GM23338 (cell line): ENCODE results near the gene RPS15A. TPM values are rescaled to one million over a fixed set of nuclear protein-coding genes. Genes with fewer than 3 reads are reported as not detected.

Source experiments
- ATAC-seq: fragments of 200-7000 bp; cut with Tn5 transposase; 3 replicates; pipeline ENCODE4 v1.9.1; 2020
- DNase-seq: peaks from one replicate; pipeline ENCODE4 v3.0.0-alpha.2; 2015; ENCODE audit warnings: low spot score
- H2AFZ ChIP-seq: fragments of 200-600 bp; sonication (generic); 2 replicates; pipeline ENCODE4 v1.8.0; 2016; ENCODE audit warnings: antibody characterized with exemption, mild to moderate bottlenecking, moderate library complexity
- H3F3A ChIP-seq: fragments of 200-600 bp; sonication (generic); replicated peaks from 2 replicates; pipeline ENCODE4 v1.8.0; 2017; ENCODE audit warnings: antibody characterized with exemption, mixed run types, low read depth
- H3K27ac ChIP-seq: fragments of 200-600 bp; sonication (generic); 2 replicates; pipeline ENCODE4 v1.6.1; 2016; ENCODE audit warnings: low read depth
- H3K27me3 ChIP-seq: fragments of 200-600 bp; sonication (generic); 2 replicates; pipeline ENCODE4 v1.8.0; 2016; ENCODE audit warnings: mild to moderate bottlenecking, mixed run types, moderate library complexity; ENCODE audit not compliant: insufficient read depth
- H3K36me3 ChIP-seq: fragments of 200-600 bp; sonication (generic); 2 replicates; pipeline ENCODE4 v1.8.0; 2016; ENCODE audit warnings: mild to moderate bottlenecking; ENCODE audit not compliant: insufficient read depth
- H3K4me1 ChIP-seq: fragments of 200-600 bp; sonication (generic); 2 replicates; pipeline ENCODE4 v1.8.0; 2016; ENCODE audit warnings: mild to moderate bottlenecking, moderate library complexity; ENCODE audit not compliant: insufficient read depth
- H3K4me2 ChIP-seq: fragments of 200-600 bp; sonication (generic); 2 replicates; pipeline ENCODE4 v1.7.1; 2017; ENCODE audit warnings: mixed run types
- H3K4me3 ChIP-seq: fragments of 200-600 bp; sonication (generic); 2 replicates; pipeline ENCODE4 v1.6.1; 2016; ENCODE audit warnings: mixed run types
- H3K79me2 ChIP-seq: fragments of 200-600 bp; sonication (generic); replicated peaks from 2 replicates; pipeline ENCODE4 v1.8.0; 2017; ENCODE audit warnings: mild to moderate bottlenecking; ENCODE audit not compliant: insufficient read depth
- H3K9me2 ChIP-seq: fragments of 200-600 bp; sonication (generic); 2 replicates; pipeline ENCODE4 v1.8.0; 2017; ENCODE audit not compliant: insufficient read depth
- H4K20me1 ChIP-seq: fragments of 200-600 bp; sonication (generic); replicated peaks from 2 replicates; pipeline ENCODE4 v1.8.0; 2017; ENCODE audit warnings: mild to moderate bottlenecking; ENCODE audit not compliant: insufficient read depth
- H3K27ac Mint-ChIP-seq: 2 replicates; pipeline ENCODE4 v1.8.0; 2020; ENCODE audit warnings: inconsistent platforms, mild to moderate bottlenecking, moderate library complexity, mixed read lengths
- H3K27me3 Mint-ChIP-seq: 3 replicates; pipeline ENCODE4 v1.8.0; 2022; ENCODE audit warnings: low read depth, mild to moderate bottlenecking, moderate library complexity, mixed read lengths, inconsistent platforms; ENCODE audit not compliant: insufficient read depth, poor library complexity
- H3K36me3 Mint-ChIP-seq: 3 replicates; pipeline ENCODE4 v1.8.0; 2021; ENCODE audit warnings: low read depth, mild to moderate bottlenecking, inconsistent platforms, moderate library complexity, mixed read lengths
- H3K4me1 Mint-ChIP-seq: 3 replicates; pipeline ENCODE4 v1.8.0; 2020; ENCODE audit warnings: mild to moderate bottlenecking, inconsistent platforms, mixed read lengths
- H3K4me3 Mint-ChIP-seq: 3 replicates; pipeline ENCODE4 v1.8.0; 2021; ENCODE audit warnings: moderate library complexity, mild to moderate bottlenecking, inconsistent platforms, mixed read lengths
- H3K9me3 Mint-ChIP-seq: 3 replicates; pipeline ENCODE4 v1.8.0; 2020; ENCODE audit warnings: moderate library complexity, mild to moderate bottlenecking, inconsistent platforms, mixed read lengths
- CREB1 ChIP-seq: fragments of 250-450 bp; sonication (Bioruptor Pico); IDR thresholded peaks from 2 replicates; pipeline ENCODE4 v1.5.0; 2020; ENCODE audit warnings: low read depth, mild to moderate bottlenecking, moderate library complexity
- EZH2 ChIP-seq: fragments of 200-600 bp; sonication (generic); IDR thresholded peaks from one replicate; pipeline ENCODE4 v1.8.0; 2017; ENCODE audit warnings: antibody characterized with exemption, mild to moderate bottlenecking, low read depth; ENCODE audit not compliant: unreplicated experiment
- EZH2phosphoT487 ChIP-seq: fragments of 200-600 bp; sonication (generic); IDR thresholded peaks from one replicate; pipeline ENCODE4 v1.8.1; 2018; ENCODE audit warnings: antibody characterized with exemption; ENCODE audit not compliant: unreplicated experiment
- JUNB ChIP-seq: IDR thresholded peaks from one replicate; pipeline ENCODE4 v1.6.1; 2016; ENCODE audit warnings: antibody characterized with exemption; ENCODE audit not compliant: unreplicated experiment
- NANOG ChIP-seq: IDR thresholded peaks from 2 replicates; pipeline ENCODE4 v1.6.1; 2016; ENCODE audit warnings: antibody characterized with exemption, borderline replicate concordance
- POLR2AphosphoS5 ChIP-seq: IDR thresholded peaks from 2 replicates; pipeline ENCODE4 v1.6.1; 2016; ENCODE audit warnings: antibody characterized with exemption, low read depth
- STAT1 ChIP-seq: IDR thresholded peaks from one replicate; pipeline ENCODE4 v1.6.1; 2016; ENCODE audit warnings: antibody characterized with exemption; ENCODE audit not compliant: unreplicated experiment
- ZNF114 ChIP-seq: fragments of 250-450 bp; sonication (Bioruptor Pico); IDR thresholded peaks from 2 replicates; pipeline ENCODE4 v1.5.0; 2020; ENCODE audit warnings: mild to moderate bottlenecking, moderate library complexity
- ZNF331 ChIP-seq: fragments of 250-450 bp; sonication (Bioruptor Pico); IDR thresholded peaks from 2 replicates; pipeline ENCODE4 v1.5.0; 2020; ENCODE audit warnings: low read depth, mild to moderate bottlenecking, moderate library complexity
- polyA plus RNA-seq: library from polyadenylated mRNA; unstranded; fragments of >200 nt; fragmentation: Nextera tagmentation; extraction: Ambion mirVana; gene quantifications from 2 replicates; pipeline ENCODE4 v1.2.1, GENCODE V29; 2016
- total RNA-seq: library from RNA; depleted of rRNA; stranded (reverse); fragments of >200 nt; shearing (Covaris generic); gene quantifications from 2 replicates; pipeline ENCODE4 v1.2.3, GENCODE V29; 2014
- TF ChIP-seq, protein P1 (sequence below): fragments of 250-450 bp; sonication (Bioruptor Pico); IDR thresholded peaks from 2 replicates; pipeline ENCODE4 v1.5.0; 2020; ENCODE audit warnings: mild to moderate bottlenecking, moderate library complexity

Gene RPS15A
- total and polyA plus RNA-seq, 2 experiments from 2014 or later = 2,163 to 2,171 TPM

DNA sequence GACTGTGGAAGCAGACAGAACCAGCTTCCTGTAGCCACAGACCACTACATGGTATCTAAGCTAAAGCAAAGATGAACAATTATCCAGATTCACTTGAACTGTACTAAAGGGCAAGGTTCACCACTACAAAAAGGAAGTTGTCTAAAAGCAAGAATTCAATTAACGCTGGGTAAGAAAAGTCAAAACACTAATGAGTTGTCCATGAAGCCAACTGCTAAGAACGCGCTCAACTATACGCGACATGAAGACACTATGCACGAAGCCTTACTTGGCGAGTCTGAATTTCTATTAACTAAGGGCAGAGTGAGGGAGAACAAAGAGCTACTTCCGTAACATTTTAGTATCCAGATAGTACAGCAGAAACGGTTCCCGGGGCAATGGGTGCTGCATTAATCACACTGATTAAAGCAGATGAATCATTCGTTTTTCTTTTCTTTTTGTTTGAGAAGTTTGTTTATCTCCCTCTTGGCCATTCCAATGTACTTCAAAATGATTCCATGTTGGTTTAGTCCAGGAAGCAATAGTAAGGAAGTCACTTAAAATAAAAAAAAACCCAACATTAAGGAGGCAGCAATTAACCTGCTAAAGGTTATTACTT is 2.8 kb upstream of the RPS15A start (continued):
- TF ChIP-seq, protein P1, sequence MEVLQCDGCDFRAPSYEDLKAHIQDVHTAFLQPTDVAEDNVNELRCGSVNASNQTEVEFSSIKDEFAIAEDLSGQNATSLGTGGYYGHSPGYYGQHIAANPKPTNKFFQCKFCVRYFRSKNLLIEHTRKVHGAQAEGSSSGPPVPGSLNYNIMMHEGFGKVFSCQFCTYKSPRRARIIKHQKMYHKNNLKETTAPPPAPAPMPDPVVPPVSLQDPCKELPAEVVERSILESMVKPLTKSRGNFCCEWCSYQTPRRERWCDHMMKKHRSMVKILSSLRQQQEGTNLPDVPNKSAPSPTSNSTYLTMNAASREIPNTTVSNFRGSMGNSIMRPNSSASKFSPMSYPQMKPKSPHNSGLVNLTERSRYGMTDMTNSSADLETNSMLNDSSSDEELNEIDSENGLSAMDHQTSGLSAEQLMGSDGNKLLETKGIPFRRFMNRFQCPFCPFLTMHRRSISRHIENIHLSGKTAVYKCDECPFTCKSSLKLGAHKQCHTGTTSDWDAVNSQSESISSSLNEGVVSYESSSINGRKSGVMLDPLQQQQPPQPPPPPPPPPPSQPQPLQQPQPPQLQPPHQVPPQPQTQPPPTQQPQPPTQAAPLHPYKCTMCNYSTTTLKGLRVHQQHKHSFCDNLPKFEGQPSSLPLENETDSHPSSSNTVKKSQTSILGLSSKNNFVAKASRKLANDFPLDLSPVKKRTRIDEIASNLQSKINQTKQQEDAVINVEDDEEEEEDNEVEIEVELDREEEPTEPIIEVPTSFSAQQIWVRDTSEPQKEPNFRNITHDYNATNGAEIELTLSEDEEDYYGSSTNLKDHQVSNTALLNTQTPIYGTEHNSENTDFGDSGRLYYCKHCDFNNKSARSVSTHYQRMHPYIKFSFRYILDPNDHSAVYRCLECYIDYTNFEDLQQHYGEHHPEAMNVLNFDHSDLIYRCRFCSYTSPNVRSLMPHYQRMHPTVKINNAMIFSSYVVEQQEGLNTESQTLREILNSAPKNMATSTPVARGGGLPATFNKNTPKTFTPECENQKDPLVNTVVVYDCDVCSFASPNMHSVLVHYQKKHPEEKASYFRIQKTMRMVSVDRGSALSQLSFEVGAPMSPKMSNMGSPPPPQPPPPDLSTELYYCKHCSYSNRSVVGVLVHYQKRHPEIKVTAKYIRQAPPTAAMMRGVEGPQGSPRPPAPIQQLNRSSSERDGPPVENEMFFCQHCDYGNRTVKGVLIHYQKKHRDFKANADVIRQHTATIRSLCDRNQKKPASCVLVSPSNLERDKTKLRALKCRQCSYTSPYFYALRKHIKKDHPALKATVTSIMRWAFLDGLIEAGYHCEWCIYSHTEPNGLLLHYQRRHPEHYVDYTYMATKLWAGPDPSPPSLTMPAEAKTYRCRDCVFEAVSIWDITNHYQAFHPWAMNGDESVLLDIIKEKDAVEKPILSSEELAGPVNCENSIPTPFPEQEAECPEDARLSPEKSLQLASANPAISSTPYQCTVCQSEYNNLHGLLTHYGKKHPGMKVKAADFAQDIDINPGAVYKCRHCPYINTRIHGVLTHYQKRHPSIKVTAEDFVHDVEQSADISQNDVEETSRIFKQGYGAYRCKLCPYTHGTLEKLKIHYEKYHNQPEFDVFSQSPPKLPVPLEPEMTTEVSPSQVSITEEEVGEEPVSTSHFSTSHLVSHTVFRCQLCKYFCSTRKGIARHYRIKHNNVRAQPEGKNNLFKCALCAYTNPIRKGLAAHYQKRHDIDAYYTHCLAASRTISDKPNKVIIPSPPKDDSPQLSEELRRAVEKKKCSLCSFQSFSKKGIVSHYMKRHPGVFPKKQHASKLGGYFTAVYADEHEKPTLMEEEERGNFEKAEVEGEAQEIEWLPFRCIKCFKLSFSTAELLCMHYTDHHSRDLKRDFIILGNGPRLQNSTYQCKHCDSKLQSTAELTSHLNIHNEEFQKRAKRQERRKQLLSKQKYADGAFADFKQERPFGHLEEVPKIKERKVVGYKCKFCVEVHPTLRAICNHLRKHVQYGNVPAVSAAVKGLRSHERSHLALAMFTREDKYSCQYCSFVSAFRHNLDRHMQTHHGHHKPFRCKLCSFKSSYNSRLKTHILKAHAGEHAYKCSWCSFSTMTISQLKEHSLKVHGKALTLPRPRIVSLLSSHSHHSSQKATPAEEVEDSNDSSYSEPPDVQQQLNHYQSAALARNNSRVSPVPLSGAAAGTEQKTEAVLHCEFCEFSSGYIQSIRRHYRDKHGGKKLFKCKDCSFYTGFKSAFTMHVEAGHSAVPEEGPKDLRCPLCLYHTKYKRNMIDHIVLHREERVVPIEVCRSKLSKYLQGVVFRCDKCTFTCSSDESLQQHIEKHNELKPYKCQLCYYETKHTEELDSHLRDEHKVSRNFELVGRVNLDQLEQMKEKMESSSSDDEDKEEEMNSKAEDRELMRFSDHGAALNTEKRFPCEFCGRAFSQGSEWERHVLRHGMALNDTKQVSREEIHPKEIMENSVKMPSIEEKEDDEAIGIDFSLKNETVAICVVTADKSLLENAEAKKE = no peak
- no peak for TF ChIP-seq EZH2
- no peak for TF ChIP-seq JUNB
- TF ChIP-seq ZNF331 (CRISPR knock-in tag) = no peak
- no peak for TF ChIP-seq ZNF114 (CRISPR knock-in tag)
- TF ChIP-seq NANOG = no peak
- TF ChIP-seq EZH2phosphoT487 = no peak
- no peak for TF ChIP-seq CREB1 (CRISPR knock-in tag)
- no peak for TF ChIP-seq POLR2AphosphoS5
- TF ChIP-seq STAT1 = no peak

GRCh38 chr16:18789515-18789849 is 652 bp downstream of the RPS15A start:
- Histone ChIP-seq H4K20me1 (peaks cover 58% of the 10 kb centered on the region), H3K27ac (peak overlapping the region; percentile 91), H2AFZ (no peak overlapping the region), H3K4me2 (peak overlapping the region; percentile 95), H3K9me2 (no peaks in the 10 kb centered on the region), H3K27me3 (no peaks in the 10 kb centered on the region), H3K36me3 (peaks cover 70% of the 10 kb centered on the region), H3K4me3 (peak overlapping the region; percentile 99), H3F3A (peaks cover 55% of the 10 kb centered on the region), H3K4me1 (peaks cover 29% of the 10 kb centered on the region), H3K79me2 (peaks cover 57% of the 10 kb centered on the region)
- Mint-ChIP-seq H3K9me3 (no peaks in the 10 kb centered on the region), H3K27ac (peak overlapping the region; percentile 99), H3K36me3 (peaks cover 94% of the 10 kb centered on the region), H3K27me3 (peaks cover 12% of the 10 kb centered on the region), H3K4me3 (peak overlapping the region; percentile 95), H3K4me1 (peaks cover 36% of the 10 kb centered on the region)
- ATAC-seq (no peak), DNase-seq (no peak)
- TF ChIP-seq NANOG (no peak), EZH2 (no peak), ZNF331 (CRISPR knock-in tag) (no peak), CREB1 (CRISPR knock-in tag) (no peak), EZH2phosphoT487 (no peak), JUNB (no peak)
- TF ChIP-seq, protein P1 = no peak
